Measurements from ENCODE around the gene FLOT1. TPM values are rescaled to one million over a fixed set of nuclear protein-coding genes. Genes with fewer than 3 reads are reported as not detected.

Gene FLOT1
- total and polyA plus RNA-seq, 2 donors (not counting 3 experiments of a cell fraction or from before 2014, with no cell fraction given) = 141 to 154 TPM

GRCh38 chr6:30770592-30770991, 28.1 kb upstream of the FLOT1 start:
- POLR2A ChIA-PET = no interaction called here
- Histone ChIP-seq H3K9ac (replicated peaks; ENCODE audit: extremely low read depth, insufficient read depth, low read length) (peak overlapping the region; percentile 88), H3K36me3 (ENCODE audit: control insufficient read depth in 2 of 2, extremely low read depth in 1 of 2, insufficient read depth in 2 of 2, low read length in 2 of 2) (no peaks in the 10 kb centered on the region), H3K79me2 (ENCODE audit: control insufficient read depth, insufficient read depth, low read length) (no peaks in the 10 kb centered on the region), H3K4me3 (replicated peaks in 1 of 3; ENCODE audit: insufficient read depth in 1 of 3, low read depth in 1 of 3, low read length in 3 of 3) (no peak overlapping the region), H3K27ac (ENCODE audit: insufficient read depth, low read depth, low read length) (peak overlapping the region; percentile 96), H2AFZ (ENCODE audit: low read depth, low read length) (no peak overlapping the region), H3K4me1 (ENCODE audit: control insufficient read depth, extremely low read depth, insufficient read depth, low read length) (peaks cover 25% of the 10 kb centered on the region), H4K20me1 (replicated peaks; ENCODE audit: control insufficient read depth, extremely low read depth, insufficient read depth, low read length) (no peaks in the 10 kb centered on the region), H3K9me1 (replicated peaks; ENCODE audit: control insufficient read depth, extremely low read depth, insufficient read depth, low read length) (no peaks in the 10 kb centered on the region), H3K4me2 (ENCODE audit: insufficient read depth, low read length) (no peak overlapping the region), H3K27me3 (ENCODE audit: control insufficient read depth in 2 of 2, insufficient read depth in 2 of 2, low read length in 2 of 2) (no peaks in the 10 kb centered on the region), H3K9me3 (replicated peaks; ENCODE audit: control insufficient read depth, insufficient read depth, low read length) (no peaks in the 10 kb centered on the region)
- DNase-seq (ENCODE audit: low read depth, low spot score) = no peak
- dilution Hi-C loops (cut with MboI; ENCODE audit: extremely low pct_ligation_motif_present, low sequenced_read_pairs) (no loop called here), intact Hi-C loops (cut with micrococcal nuclease) (no loop called here)
- CTCF ChIA-PET = interaction anchor here (0.9 to 2.5 kb wide), 6 partner anchors 18 to 317 kb away, joined by 3 to 14 read pairs (median 3); no protein-coding TSS in a partner anchor
- no TSS peak for BruUV-seq (replicated peaks)
- FAIRE-seq = no peak
- TF ChIP-seq EZH2 (IDR thresholded peaks at IDR 0.05; ENCODE audit: borderline replicate concordance, low read depth, low read length, severe bottlenecking) (no peak), JUN (IDR thresholded peaks at IDR 0.05; ENCODE audit: borderline replicate concordance, insufficient read depth, insufficient read length, low read depth) (no peak), CTCF (IDR thresholded peaks at IDR 0.05; ENCODE audit: extremely low read depth in 1 of 2, insufficient read depth in 1 of 2, low read depth in 1 of 2, low read length in 2 of 2) (no peak), MYC (IDR thresholded peaks at IDR 0.05; ENCODE audit: low read depth, low read length) (no peak)
